Testis (tissue), 2 donors: Measurements from ENCODE around the gene ODC1.

Experiments
- CTCF ChIP-seq, 3 experiments: fragments of 450-650 bp in 2 of 3; fragments of 200-600 bp in 1 of 3; sonication (generic) in 1 of 3; IDR thresholded peaks; one replicate each; pipeline ENCODE4 v1.5.1; 2016 to 2019; ENCODE audit warnings: antibody characterized with exemption in 3 of 3, mild to moderate bottlenecking in 2 of 3, moderate library complexity in 1 of 3
- POLR2A ChIP-seq: fragments of 450-650 bp; IDR thresholded peaks from one replicate; pipeline ENCODE4 v1.6.1; 2017; ENCODE audit warnings: antibody characterized with exemption, mild to moderate bottlenecking, moderate library complexity

DNA sequence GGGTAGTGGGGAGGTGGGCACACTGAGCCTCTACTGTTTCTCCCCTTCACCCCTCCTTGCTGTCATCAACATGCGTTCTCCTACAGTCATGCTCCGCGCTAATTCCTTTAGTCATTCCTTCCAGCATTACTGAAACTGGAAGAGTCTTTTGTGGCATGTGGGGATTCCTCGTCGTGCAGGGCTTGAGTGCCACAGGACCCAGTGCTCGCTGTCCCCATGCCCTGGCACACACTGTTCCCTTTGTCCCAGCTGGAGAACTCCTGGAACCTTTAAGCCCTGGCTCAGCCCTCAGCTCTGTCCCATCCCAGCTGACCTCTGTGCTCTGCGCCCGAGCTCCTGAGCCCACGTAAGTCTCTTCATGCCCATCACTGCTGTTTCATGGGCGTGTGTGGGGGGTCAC is 42.1 kb downstream of the ODC1 start:
- TF ChIP-seq CTCF (IDR thresholded peaks at IDR 0.05) (no peak), POLR2A (no peak)
